ENCODE results near the gene WHAMM.

Gene WHAMM

DNA sequence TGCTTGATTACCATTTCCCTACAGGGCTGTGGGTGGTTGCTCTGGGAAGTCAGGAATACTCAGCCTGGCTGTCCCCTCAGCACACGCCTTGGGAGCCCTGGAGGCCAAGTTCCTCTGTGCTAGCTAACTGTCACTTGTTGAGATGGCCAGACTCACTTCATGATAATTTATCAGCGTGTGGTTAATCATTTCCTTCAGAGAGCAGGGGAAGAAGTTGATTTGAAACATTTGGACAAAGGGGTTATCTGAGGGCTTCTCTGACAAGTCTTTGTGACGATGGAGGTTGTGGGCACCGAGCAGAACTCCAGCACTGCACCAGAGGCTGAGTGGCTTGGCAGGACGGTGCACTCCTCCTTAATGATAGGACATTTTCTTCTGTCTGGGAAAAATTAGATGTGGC is 61.9 kb downstream of the WHAMM start:
- FAIRE-seq (no peak), DNase-seq (ENCODE audit: insufficient read length, low spot score) (no peak)
- TF ChIP-seq, protein P1, sequence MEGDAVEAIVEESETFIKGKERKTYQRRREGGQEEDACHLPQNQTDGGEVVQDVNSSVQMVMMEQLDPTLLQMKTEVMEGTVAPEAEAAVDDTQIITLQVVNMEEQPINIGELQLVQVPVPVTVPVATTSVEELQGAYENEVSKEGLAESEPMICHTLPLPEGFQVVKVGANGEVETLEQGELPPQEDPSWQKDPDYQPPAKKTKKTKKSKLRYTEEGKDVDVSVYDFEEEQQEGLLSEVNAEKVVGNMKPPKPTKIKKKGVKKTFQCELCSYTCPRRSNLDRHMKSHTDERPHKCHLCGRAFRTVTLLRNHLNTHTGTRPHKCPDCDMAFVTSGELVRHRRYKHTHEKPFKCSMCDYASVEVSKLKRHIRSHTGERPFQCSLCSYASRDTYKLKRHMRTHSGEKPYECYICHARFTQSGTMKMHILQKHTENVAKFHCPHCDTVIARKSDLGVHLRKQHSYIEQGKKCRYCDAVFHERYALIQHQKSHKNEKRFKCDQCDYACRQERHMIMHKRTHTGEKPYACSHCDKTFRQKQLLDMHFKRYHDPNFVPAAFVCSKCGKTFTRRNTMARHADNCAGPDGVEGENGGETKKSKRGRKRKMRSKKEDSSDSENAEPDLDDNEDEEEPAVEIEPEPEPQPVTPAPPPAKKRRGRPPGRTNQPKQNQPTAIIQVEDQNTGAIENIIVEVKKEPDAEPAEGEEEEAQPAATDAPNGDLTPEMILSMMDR (IDR thresholded peaks at IDR 0.05; ENCODE audit: insufficient read depth, missing control alignments): no peak

DNA sequence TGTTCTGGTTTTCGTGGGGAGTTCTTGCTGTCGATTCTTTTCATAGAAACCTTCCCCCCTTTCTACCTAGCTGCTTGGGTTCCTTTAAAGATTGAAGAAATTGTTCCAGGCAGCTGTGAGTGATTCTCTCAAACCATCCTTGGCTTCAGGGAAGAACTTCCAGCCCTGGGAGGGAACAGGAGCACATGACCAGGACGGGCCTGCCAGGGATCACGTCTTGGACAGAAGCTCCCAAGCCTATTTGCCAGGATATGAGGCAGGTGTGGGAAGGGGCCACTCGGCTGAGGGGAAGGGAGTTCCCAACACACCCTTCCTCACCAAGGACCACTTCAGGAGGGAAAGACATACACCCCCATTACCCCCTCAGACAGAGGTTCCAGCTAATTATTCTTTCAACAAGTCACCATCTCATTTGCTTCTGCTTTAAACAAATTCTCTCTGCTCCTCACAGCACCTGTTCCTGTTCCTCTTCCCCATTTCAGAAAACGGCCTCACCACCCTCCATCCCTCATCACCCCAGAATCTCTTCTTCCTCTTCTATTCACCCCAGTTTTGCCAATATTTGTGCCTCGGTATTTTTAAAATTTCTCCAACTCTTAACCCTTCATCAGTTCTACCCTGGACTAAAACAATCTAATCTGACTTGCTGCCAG is 62.5 kb downstream of the WHAMM start:
- TF ChIP-seq, protein P1 (IDR thresholded peaks at IDR 0.05; ENCODE audit: insufficient read depth, missing control alignments): no peak

DNA sequence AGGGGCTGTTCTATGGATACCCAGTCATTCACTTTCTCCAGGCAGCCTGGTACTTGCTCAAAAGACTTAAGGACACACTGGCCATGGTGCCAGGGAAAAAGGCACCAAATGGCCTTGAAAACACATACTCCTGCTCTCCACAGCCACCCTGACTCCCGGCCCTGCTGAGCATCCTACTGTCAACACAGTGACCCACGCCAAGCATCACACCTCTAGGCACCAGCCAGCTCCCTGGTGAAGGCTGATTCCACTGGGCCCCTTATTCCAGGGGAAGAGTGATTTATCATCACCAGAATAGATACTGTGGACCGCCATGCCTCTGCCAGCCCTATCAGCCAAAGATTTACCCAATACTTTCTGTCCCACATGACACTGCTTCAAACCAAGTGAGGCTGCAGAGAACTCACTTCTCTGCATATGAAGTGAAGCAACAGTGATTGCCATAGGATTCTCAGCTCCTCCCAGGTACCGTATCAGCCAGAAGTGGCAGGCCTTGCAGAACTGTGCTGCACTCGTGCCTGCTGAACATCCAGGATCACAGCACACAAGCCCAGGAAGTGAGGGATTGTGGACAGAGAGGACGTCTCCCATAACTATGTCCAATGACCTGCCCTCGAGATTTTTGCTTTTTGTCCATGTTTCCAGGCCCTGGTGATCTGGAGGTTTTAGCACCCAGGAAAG is 63.7 kb downstream of the WHAMM start:
- DNase-seq (ENCODE audit: insufficient read length, low spot score) (no peak), FAIRE-seq (no peak)
- TF ChIP-seq, protein P1 (IDR thresholded peaks at IDR 0.05; ENCODE audit: insufficient read depth, missing control alignments): no peak

More for the DNA sequence above, 62.5 kb downstream of the WHAMM start:
- no peak for FAIRE-seq
- no peak for DNase-seq (ENCODE audit: insufficient read length, low spot score)

DNA sequence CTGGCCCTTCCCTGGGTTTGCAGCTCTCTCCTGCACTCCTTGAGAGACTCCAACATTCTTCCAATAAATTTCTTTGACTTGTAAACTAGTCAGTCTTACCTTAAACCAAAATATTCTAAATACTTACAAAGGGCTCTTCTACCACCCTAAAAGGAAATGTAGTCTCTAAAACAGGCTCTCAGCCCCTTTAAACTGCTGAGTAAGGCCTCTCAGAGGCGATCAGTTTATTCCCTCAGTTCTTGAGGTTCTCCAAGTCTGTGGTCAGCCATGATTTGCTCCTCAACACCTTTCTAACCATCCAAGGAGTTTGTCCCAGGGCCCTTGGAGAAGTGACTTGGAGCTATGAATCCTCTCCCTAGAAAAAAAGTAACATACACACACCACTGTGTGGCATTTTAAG is 64.8 kb downstream of the WHAMM start:
- FAIRE-seq: no peak
- TF ChIP-seq, protein P1 (IDR thresholded peaks at IDR 0.05; ENCODE audit: insufficient read depth, missing control alignments): no peak
- DNase-seq (ENCODE audit: insufficient read length, low spot score): no peak

DNA sequence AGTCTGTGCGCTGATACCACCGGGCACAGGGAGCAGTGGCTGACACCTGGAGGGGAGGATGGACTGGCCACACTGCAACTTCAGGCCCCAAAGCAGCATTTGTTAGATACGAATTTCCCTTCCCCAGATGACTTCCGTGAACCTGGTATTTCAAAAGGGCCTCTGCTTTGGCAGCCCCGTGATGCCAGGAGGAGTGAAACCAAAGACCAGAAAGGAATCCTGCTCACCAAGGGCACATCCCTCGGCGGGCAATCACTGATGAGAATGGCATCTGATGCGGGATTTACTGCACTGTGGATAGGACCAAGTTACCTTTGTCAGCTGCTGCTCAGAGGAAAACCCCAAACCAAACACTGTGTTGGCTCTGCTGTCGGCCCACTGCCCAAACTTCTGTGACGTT is 65.5 kb downstream of the WHAMM start:
- FAIRE-seq (no peak), DNase-seq (ENCODE audit: insufficient read length, low spot score) (no peak)
- TF ChIP-seq, protein P1 (IDR thresholded peaks at IDR 0.05; ENCODE audit: insufficient read depth, missing control alignments): no peak

DNA sequence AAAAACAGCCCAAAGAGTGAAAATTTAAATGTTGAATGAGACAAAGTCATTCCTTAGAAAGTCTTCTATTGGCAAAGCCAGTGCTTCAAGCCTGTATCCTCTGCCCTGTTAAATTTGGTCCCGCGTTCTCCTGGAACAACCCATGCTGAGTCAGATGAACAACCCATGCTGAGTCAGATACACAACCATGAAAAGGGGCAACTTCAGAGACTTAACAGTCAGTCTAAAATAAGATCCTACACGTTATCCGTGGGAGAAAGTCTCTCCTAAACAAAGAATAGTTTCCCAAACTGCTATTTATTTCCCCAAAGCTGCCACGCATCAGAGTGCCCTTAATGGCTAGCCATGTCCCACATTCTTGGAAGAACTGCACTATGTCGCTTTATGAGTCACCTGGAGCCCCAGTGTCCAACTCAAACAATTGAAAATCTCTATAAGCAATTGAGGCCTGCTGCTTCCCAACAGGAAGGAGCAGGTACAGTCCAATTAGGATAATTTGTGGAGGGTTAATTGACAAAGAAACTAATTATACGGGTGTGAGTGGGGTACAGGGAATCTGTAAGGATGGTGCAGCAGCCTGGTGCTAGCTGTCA is 66.1 kb downstream of the WHAMM start:
- no peak for DNase-seq (ENCODE audit: insufficient read length, low spot score)
- TF ChIP-seq, protein P1 (IDR thresholded peaks at IDR 0.05; ENCODE audit: insufficient read depth, missing control alignments): no peak
- no peak for FAIRE-seq

DNA sequence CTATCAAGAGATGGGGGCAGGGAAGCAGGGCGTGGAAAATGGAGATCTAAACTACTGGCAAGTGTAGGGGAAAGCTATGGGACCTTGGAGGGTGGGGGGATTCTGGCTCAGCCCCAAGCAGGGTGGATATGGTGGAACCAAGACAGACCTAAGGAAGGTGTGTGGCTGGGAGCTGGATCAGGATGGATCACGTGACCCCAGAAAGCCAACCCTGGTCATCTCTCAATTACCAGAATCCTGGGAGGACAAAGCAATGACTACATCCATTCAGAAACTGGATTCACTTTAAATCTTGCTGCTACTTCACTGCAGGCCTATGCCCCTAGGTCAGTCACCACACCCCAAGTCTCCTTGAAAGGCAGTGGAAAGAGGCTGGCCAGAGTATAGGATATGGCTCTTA is 68.4 kb downstream of the WHAMM start:
- TF ChIP-seq, protein P1 (IDR thresholded peaks at IDR 0.05; ENCODE audit: insufficient read depth, missing control alignments): no peak
- DNase-seq (ENCODE audit: insufficient read length, low spot score): no peak
- no peak for FAIRE-seq
